GM19328 (cell line): ENCODE measurements around the gene WBP4.
A peak's percentile ranks its signal among the peaks of the same experiment; 100 is the strongest.
"Not testable (repeated sequence)": the region's sequence is repeated elsewhere in the genome, so short reads cannot be mapped to it uniquely, and the experiment has no call there.

Source experiments
- ATAC-seq: cut with Tn5 transposase; IDR thresholded peaks from one replicate; pipeline ENCODE4 v1.9.1; 2021; ENCODE audit warnings: mild to moderate bottlenecking, moderate library complexity; ENCODE audit not compliant: unreplicated experiment

Gene WBP4, protein sequence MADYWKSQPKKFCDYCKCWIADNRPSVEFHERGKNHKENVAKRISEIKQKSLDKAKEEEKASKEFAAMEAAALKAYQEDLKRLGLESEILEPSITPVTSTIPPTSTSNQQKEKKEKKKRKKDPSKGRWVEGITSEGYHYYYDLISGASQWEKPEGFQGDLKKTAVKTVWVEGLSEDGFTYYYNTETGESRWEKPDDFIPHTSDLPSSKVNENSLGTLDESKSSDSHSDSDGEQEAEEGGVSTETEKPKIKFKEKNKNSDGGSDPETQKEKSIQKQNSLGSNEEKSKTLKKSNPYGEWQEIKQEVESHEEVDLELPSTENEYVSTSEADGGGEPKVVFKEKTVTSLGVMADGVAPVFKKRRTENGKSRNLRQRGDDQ

DNA sequence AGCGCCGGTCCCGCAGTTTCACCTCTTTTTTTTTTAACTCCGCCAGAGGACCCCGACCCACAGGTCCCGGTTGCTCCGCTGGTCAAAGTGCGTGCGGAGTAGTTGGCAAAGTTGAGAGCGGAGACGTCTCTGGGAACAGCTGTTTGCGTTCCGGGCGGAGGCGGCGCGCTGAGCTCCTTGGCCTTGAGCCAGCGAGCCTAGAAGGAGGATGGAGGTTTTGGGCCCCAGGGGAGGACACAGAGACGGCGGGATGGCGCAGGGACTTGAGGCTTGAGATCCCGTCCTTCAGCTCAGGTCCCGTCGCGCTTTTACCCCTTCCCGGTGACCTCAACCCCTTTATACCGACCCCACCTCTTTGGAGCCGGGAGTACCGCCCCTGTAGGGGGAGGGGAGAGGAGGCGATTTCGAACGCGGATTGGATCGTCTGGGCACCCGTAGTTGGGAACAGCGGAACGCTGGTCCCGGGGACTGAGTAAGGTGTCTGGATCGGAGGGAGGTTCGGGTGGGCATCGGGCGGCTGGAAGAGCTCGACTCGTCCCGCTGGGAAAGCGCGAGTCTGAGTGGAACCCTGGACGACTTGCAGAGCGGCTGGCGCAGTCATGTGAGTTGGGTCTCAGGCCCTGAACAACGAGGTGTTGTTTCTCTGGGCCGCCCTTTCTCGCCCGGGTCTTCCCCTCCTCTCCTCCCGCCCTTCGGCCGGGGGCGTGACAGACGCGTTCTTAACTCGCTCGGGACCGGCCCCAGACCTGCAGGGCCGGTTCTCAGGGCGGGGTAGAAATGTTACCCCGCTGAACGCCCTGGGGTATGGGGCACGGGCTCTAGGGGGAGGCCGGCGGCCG, at the start of gene WBP4:
TSS of gene WBP4 (plus strand) at position 435 of the 839 bp plus-strand sequence. CDS start at position 600, 165 bp downstream.
- peak; percentile 72 for ATAC-seq

DNA sequence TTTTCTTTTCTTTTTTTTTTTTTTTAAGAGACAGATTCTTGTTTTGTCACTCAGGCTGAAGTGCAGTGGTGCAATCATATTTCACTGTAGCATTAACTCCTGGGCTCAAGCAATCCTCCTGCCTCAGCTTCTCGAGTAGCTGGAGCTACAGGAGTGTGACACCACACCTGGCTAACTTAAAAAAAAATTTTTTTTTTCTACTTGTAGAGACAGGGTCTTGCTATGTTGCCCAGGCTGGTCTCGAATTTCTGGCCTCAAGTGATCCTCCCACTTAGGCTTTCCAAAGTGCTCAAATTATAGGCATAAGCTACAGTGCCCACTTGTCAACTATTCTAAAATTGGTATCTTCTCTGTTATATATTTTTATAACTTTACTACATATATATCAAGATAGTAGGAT, 48.8 kb upstream of the WBP4 start:
- ATAC-seq = no peak

DNA sequence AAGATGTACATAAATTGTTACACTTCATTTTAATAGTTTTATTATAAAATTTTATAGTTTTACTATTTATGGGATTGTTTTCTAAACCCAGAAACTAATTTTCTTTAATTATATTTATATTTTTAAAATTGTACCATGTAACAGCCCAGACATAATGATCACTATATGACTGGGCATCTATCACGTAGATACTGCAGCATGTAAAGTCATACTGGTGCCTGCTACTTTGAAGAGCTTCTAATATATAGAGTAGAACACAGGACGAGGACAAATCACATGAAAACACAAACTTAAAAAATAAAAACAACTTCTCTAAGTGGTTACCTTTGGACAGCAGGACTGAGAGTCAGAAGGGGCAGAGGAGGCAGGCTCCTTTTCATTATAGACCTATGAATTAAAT, 47.5 kb upstream of the WBP4 start:
- ATAC-seq = no peak

DNA sequence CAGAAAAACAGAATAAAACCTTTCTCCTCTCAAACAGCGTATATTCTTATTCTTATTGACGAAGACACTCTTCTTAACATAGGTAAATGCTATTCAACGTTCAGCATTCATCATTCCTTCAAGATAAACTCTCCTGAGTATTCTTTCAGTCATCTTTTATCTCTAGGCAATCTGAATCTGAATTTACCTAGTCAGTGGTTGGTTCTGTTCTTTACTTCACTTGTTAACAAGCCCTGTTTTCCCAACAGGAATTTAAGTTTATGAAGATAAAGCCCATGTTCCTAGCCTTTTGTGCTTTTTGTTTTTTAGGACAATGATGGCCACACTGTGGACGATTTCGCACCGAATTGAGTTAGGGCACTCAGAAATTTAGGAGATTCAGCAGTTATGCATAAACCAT, 45.4 kb upstream of the WBP4 start:
- no peak for ATAC-seq

DNA sequence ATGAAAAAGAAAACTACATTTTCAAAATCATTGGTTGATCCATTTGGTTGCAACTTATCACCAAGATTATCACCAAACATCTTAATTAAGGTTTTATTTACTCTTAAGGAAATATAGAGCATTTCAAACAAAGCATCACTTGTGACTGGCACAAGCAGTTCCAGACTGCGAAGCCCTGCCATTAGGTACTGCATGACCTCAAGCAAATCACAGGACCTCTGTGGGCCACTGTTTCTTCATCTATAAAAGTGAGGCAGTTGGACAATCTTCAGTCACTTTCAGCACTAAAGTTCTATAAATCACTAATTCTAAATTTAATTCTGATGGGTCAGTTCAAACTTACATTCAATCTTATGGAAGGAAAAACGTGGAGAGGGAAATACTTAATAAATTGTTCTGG, 44.1 kb upstream of the WBP4 start:
- no peak for ATAC-seq

DNA sequence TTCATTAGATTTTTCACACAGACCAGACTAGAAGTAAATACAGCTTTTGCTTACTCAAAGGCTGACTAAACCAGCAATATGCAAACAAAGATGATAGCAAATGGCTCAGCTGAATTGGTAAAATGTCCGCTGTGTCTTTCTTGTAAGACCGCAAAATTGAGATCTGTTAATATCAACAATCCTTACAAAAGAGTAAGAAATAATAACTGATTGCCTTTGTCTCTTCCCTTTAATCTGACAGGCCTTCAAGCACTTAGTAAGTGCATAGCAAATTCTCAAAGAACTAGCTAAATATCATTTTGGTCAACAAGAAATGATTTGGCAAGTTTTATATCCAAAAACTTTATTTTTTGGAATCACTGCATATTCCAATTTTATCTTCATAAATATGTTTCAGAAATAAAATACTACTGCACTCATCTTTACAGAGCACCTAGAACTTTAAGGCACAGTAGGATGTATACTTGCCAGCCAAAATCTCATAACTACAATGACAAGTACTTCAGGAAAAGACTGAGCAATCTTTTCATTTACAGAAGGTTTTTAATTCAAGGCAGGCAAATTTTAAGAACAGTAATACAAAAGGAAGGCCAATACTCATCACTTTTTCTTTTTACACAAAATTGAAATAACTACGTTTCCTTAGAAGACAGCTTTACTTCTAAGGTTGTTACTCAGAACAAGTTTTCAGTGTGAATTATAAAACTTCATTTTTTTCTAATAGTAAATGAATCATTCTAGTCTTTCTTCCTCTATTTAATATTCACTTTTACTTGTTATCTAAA, 43.3 kb upstream of the WBP4 start:
- ATAC-seq = no peak

DNA sequence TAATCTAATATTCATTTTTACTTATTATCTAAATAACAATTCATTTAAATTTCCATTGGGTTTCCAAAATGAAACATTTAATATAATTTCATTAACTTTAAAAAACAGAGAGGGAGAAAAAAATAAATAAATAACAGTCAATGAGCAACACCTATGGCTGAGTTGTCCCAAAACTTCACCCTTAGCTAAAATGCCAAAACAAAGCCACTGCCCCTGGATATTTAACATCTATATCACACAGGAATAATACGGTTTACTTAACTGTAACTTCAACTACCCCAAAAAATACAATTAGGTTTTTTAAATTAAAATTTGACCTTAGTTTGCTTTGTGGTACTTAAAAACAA, 42.7 kb upstream of the WBP4 start:
- no peak for ATAC-seq

DNA sequence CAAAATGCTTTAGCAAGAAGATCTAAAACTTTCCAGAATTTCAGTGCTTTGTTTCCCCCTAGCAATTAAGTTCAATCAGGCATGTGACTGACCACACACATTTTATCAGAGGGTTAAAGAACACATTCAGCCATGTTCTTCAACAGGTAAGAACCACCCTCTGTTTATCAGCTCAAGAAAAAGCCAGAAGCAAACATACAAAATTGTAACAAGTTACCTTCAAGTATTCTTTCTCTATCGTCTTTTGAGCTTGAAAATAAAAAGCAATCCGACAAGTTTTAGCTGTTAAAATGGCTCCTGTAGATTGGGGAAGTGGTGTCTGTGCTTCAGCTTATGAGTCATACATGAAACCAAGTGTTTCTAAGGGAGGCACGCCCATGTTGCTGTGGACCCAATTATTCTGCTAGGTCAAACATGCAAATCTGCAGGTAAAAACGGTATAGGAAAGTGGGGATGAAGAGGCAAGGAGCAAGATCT, 42.3 kb upstream of the WBP4 start, which contains the start of gene ELF1:
TSS of gene ELF1 (minus strand) at position 306 of the 477 bp plus-strand sequence. CDS start 37,262 bp downstream, outside the sequence.
- ATAC-seq = peak; percentile 83

DNA sequence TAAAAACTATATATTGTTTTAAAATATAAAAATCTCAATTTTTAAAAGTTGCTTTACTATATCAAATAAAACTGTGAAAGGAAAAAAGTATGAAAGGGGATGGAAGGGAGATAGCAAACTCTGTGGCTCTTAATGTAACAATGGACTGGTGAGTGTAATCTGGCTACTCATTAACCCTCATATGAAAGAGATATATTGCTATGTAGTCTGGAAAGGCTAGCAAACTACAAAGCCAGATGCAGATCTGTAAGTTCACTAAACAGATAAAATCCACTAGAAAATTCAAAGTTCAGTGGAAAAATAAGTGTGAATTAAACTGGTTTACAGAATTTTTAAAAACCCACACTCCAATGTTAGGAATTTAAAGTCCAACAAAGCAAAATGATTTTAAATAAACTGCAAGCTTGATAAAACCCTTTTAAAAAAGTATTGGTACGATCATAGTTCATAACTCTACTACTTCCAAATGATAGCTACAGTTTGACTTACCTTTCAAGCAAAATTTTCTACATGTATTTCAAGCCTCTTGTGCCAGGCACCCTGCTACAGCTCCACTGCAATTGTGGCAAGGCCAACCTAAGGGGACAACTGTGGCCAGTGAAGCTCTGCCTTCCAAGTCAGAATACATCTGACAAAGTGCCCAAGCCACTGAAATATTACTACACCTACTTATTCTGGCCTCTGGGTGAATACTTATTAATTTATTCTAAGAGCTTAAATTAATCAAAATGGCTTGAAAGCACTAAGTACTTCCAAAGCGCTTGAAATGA, 41.5 kb upstream of the WBP4 start:
- ATAC-seq = no peak

DNA sequence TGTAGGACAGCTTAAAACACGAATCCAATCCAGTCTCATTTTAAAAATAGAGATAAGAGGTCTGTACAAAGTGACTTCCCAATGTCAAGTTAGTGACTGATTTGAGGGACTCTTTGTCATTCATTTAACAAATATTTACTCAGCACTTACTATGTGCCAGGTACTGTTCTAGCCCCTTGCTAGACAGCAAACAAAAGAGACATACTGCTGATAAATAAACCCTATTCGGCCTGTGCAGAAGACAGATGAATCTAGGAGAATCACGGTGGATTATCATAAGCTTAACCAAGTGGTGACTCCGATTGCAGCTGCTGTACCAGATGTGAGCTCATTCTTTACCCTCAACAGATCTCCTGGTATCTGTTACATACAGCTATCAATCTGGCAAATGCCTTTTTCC, 35.8 kb upstream of the WBP4 start:
- no peak for ATAC-seq

DNA sequence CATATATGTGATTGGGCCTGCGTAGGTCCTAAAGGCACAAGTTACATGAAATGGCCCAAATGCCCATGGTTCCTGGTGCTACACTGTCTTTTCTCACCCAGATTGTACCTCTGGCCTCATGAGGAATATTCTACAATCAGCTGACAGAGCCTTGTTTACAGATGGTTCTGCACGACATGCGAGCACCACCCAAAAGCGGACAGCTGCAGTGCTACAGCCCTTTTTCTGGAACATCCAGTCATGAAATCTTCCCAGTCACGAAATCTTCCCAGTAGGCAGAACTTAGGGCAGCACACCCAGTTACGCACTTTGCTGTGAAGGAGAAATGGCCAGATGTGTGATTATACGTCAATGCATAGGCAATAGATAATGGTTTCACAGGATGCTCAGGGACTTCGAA, 34.5 kb upstream of the WBP4 start:
- no peak for ATAC-seq

DNA sequence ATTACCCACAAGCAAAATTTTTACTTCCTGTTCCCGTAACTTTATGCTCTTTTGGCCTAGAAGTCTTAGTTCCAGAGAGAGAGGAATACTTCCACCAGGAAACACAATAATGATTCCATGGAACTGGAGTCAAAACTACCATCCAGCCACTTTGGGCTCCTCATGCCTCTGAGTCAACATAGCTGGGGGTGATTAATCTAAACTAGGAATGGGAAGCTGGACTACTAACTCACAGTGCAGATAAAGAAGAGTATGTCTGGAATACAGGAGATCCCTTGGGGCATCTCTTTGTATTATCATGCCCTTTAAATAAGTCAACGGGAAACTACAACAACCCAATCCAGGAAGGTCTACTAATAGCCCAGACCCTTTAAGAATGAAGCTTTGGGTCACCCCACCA, 33.3 kb upstream of the WBP4 start:
- no peak for ATAC-seq

DNA sequence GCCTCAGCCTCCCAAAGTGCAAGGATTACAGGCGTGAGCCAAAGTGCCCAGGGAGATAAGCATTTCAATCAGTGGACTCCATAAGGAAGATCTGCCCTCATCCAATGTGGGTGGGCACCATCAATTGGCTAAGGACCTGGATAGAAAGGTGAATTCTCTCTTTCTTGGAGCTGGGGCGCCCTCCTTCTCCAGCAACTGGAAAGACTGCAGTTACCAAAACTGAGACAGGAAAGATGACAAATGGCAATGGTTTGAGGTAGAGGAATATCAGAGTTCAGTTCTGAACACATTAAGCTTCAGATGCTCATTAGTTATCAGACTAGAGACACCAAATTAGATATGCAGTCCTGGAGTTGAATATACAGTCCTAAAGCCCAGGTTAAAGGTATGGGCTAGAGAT, 31.7 kb upstream of the WBP4 start:
- ATAC-seq = no peak

DNA sequence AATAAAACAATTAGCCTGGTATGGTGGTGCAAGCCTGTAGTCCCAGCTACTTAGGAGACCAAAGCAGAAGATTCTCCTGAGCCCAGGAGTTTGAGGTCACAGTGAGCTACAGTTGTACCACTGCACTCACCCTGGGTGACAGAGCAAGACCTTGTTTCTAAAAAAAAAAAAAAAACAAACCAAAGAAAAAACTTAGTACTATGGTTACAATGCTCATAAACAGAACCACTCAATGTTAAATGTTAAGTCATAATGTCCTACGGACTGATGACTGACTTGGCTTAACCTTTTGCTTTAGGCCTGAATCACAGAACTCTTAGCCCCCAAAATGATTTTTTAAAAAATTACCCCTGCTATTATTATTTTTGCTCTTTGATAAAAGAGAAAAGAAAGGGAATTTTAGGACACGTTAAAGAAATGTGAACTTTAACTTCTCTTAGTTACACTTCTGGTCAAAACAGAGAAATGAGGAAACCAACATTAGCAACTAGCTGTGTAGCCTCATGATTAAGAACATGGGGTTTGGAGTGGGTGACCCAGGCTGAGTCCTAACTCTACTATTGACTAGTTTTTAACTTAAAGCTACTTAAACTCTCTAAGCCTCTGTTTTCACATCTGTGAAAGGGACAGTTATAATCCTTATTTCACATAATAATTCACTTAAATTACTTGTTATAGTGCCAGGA, 28.5 kb upstream of the WBP4 start:
- ATAC-seq = no peak

DNA sequence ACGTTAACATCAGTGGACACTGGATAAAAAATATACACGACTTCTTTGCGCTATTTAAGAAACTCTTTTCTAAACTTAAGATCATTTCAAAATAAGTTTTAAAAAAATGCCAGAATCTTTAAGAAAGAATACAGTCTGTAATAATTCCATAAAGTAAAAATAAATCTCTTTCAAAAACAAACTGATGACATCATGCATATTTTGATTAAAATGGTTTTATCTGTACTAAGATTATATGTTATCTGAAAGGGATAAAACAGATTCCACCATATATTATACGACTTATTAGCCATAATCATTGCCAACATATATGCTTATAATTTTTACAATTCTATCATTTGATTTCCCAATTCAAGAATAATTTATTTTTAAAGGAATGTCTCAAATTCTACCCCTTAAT, 26.9 kb upstream of the WBP4 start:
- ATAC-seq = no peak

DNA sequence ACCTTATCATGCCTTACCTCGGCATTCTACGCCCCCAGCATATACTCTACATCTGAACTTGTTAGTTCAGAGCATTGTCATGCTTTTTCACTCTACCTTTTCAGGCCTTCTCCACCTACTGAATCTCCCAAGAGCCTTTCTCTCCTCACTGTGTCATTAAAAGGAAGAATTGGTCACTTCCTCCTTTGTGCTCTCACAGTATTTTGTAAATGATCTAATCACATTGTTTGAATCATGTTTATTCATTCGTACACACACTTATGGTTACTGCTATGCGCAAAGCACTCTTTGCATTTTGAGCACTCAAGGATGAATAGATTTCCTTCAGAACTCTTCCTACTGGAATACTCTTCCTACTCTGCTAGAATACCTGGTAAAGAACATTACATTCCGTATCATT, 26.4 kb upstream of the WBP4 start:
- ATAC-seq = no peak

DNA sequence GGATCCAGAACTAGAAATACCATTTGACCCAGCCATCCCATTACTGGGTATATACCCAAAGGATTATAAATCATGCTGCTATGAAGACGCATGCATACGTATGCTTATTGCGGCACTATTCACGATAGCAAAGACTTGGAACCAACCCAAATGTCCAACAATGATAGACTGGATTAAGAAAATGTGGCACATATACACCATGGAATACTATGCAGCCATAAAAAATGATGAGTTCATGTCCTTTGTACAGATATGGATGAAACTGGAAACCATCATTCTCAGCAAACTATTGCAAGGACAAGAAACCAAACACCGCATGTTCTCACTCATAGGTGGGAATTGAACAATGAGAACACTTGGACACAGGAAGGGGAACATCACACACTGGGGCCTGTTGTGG, 24.8 kb upstream of the WBP4 start:
- ATAC-seq = not testable (repeated sequence)

DNA sequence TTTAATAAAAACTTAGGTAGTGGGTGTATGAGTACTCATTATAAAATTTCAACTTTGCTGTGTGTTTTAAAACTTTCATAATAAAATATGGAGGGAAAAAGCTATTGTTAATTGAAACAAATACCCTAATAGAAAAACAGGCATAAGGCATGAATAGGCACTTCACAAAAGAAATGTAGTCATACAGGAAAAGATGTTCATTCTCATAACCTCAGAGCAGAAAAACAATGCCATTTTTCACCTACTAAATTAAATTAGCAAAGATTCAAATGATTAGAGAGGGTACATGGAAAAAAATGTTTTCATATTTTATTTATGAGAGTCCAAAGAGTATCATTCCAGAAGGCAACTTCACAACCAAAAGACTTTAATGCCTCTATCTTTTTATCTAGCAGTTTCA, 21.6 kb upstream of the WBP4 start:
- ATAC-seq = no peak

DNA sequence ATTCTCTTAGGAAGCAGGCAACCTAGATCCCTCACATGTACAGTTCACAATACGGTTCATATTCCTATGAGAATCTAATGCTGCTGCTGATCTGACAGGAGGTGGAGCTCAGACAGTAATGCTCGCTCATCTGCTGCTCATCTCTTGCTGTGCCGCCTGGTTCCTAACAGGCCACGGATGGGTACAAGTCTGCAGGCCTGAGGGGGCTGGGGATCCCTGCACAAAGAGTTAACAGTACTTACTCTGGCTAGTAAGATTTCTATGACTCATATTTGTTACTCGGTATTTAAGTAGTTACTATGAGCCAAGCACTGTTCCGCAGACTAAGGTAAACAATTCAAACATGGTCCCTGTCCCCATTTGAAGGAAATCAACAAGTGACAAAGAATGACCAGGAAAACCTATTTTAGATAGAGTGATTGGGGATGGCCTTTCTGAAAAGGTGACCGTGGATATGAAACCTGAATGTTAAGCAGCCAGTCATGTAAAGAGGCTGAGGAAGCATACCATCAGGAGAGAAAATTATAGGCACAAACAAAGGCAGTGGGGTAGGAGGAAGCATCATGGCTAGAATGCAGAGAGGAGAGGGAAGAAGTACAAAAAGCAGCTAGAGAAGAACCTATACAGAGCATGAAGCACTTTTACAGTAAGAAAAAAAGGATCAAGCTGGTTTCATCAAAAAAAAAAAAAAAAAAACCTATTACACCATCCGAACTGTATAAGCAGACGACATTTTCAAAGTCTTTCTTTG, 20.6 kb upstream of the WBP4 start:
- ATAC-seq = no peak
